Measurements from ENCODE around the gene ALLC.

ALLC gene

GRCh38 chr2:3751251-3751650 lies 93.3 kb downstream of the ALLC start:
- no peak for DNase-seq (ENCODE audit: low read depth in 2 of 2)

- no peak for DNase-seq (ENCODE audit: low read depth in 2 of 2)
Observed at GRCh38 chr2:3751806-3752205, 93.8 kb downstream of the ALLC start.

Data from stimulated activated CD8-positive, alpha-beta memory T cell treated with anti-CD3 and anti-CD28 coated beads, Interleukin-7, amount 100 ng/mL, for 4 hours (primary cell).